HL-60 (cell line): ENCODE results near the gene FZR1.

Experiments
- CTCF ChIP-seq: IDR thresholded peaks from one replicate; pipeline ENCODE4 v1.5.1; 2011; ENCODE audit warnings: low read length, control low read depth, inconsistent platforms; ENCODE audit not compliant: insufficient read depth
- POLR2AphosphoS5 ChIP-seq: IDR thresholded peaks from 2 replicates; pipeline ENCODE4 v1.6.1; 2012; ENCODE audit warnings: low read depth

GRCh38 chr19:3457528-3458228 is 48.4 kb upstream of the FZR1 start:
- no peak for TF ChIP-seq CTCF
- no peak for TF ChIP-seq POLR2AphosphoS5
